Sigmoid colon (tissue), 7 donors: ENCODE measurements around the gene PTPRU. TPM values are rescaled to one million over a fixed set of nuclear protein-coding genes. Genes with fewer than 3 reads are reported as not detected.

Experiments used
- DNase-seq: peaks from one replicate; pipeline ENCODE4 v3.0.0-alpha.2; 2019
- H3K27ac ChIP-seq, 4 donors: fragments of 200-600 bp; sonication (generic); one replicate each; pipeline ENCODE4 v1.5.1; 2016 to 2019; ENCODE audit warnings: mild to moderate bottlenecking in 1 of 4
- H3K27me3 ChIP-seq, 3 donors: fragments of 200-600 bp; sonication (generic); one replicate each; pipeline ENCODE4 v1.5.1; 2019; ENCODE audit warnings: mild to moderate bottlenecking in 1 of 3
- H3K36me3 ChIP-seq, 4 donors: fragments of 200-600 bp; sonication (generic); one replicate each; pipeline ENCODE4 v1.5.1; 2016 to 2019
- H3K4me1 ChIP-seq, 4 donors: fragments of 200-600 bp; sonication (generic); one replicate each; pipeline ENCODE4 v1.5.1; 2017 to 2019
- H3K4me3 ChIP-seq, 4 donors: fragments of 200-600 bp; sonication (generic); one replicate each; pipeline ENCODE4 v1.5.1; 2017 to 2019; ENCODE audit warnings: mild to moderate bottlenecking in 2 of 4, moderate library complexity in 1 of 4
- H3K9me3 ChIP-seq, 4 donors: fragments of 200-600 bp in 3 of 4; sonication (generic) in 3 of 4; one replicate each; pipeline versions ENCODE4 v1.5.1 to v1.6.1; 2013 to 2019
- EP300 ChIP-seq, 4 donors: sonication (generic); formaldehyde crosslinking; IDR thresholded peaks; one replicate each; pipeline ENCODE4 v1.6.1; 2017; ENCODE audit warnings: antibody characterized with exemption in 4 of 4
- POLR2A ChIP-seq, 2 donors: fragments of 450-650 bp; IDR thresholded peaks; one replicate each; pipeline ENCODE4 v1.6.1; 2016; ENCODE audit warnings: antibody characterized with exemption in 2 of 2, mild to moderate bottlenecking in 2 of 2, moderate library complexity in 2 of 2
- POLR2AphosphoS5 ChIP-seq, 4 donors: sonication (generic); formaldehyde crosslinking; IDR thresholded peaks; one replicate each; pipeline ENCODE4 v1.6.1; 2017; ENCODE audit warnings: antibody characterized with exemption in 4 of 4
- WGBS, 2 donors: extraction: QIAGEN DNeasy Blood & Tissue Kit; methylation state at CpG; one replicate each; pipeline ENCODE4 v1.1.7; 2013; 5-methylcytosine and 5-hydroxymethylcytosine counted together
- intact Hi-C: fragments of 100-400 bp; cut with DNase I; formaldehyde crosslinking; loops from one replicate; pipeline ENCODE4 v1.15.1; 2023
- polyA plus RNA-seq, 3 donors: library from polyadenylated mRNA; stranded (reverse); fragments of 200-250 nt; gene quantifications; one replicate each; pipeline ENCODE4 v1.2.3, GENCODE V29; 2013
- total RNA-seq, 4 donors: library from RNA; depleted of rRNA; stranded (reverse); fragments of >200 nt; gene quantifications; one replicate each; pipeline ENCODE4 v1.1.0, GENCODE V29; 2016
- TF ChIP-seq, protein P1 (sequence below), 4 experiments: fragments of 450-650 bp in 3 of 4; fragments of 200-600 bp in 1 of 4; IDR thresholded peaks; one replicate each; pipeline ENCODE4 v1.5.1; 2016 to 2019; ENCODE audit warnings: antibody characterized with exemption in 4 of 4, mild to moderate bottlenecking in 3 of 4, moderate library complexity in 2 of 4
- donor health status: healthy with polysubstance abuse.
- donor health status: Bipolar disorder and iron deficiency.
- donor health status: healthy.

Gene PTPRU
- total and polyA plus RNA-seq, 7 donors = 0.92 to 35.7 (median 8.2) TPM

- Histone ChIP-seq H3K4me3 (no peak overlapping the region), H3K9me3 (no peaks in the 10 kb centered on the region), H3K27ac (no peak overlapping the region), H3K36me3 (no peaks in the 10 kb centered on the region), H3K27me3 (peaks cover 0 to 21% (median 0%) of the 10 kb centered on the region in 3 donors), H3K4me1 (no peaks in the 10 kb centered on the region)
- peak; percentile 52 for DNase-seq
- TF ChIP-seq POLR2AphosphoS5 (IDR thresholded peaks at IDR 0.05) = no peak
- TF ChIP-seq, protein P1, sequence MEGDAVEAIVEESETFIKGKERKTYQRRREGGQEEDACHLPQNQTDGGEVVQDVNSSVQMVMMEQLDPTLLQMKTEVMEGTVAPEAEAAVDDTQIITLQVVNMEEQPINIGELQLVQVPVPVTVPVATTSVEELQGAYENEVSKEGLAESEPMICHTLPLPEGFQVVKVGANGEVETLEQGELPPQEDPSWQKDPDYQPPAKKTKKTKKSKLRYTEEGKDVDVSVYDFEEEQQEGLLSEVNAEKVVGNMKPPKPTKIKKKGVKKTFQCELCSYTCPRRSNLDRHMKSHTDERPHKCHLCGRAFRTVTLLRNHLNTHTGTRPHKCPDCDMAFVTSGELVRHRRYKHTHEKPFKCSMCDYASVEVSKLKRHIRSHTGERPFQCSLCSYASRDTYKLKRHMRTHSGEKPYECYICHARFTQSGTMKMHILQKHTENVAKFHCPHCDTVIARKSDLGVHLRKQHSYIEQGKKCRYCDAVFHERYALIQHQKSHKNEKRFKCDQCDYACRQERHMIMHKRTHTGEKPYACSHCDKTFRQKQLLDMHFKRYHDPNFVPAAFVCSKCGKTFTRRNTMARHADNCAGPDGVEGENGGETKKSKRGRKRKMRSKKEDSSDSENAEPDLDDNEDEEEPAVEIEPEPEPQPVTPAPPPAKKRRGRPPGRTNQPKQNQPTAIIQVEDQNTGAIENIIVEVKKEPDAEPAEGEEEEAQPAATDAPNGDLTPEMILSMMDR (IDR thresholded peaks at IDR 0.05) = no peak
- no peak for TF ChIP-seq POLR2A (IDR thresholded peaks at IDR 0.05)
- TF ChIP-seq EP300 (IDR thresholded peaks at IDR 0.05) = no peak
- 41 to 63% methylated on average over 9 of the region's 9 CpGs for WGBS, 2 donors
- intact Hi-C loops = no loop called here
These were observed 108.0 kb downstream of the PTPRU start for GRCh38 chr1:29344336-29344735.

DNA sequence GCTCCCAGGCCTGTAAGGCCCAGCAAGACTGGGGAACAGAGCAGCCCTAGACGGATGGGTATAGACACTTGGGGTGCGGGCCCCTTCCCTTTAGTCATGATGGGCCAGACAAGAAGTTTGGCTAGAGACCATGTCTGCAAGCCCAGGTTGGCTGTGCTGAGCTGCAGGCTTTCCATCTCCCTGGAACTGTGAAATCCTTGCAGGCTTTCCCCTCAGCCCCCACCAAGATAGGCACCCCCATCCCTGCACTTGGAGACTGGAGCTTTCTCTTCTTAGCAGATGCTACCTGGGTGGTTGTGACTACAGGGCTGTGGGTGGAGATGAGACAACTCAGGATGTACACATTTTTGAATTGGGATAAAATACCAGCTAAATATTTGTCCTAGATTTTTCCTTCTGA, 110.3 kb downstream of the PTPRU start:
- intact Hi-C loops = no loop called here
- Histone ChIP-seq H3K4me1 (no peaks in the 10 kb centered on the region), H3K36me3 (no peaks in the 10 kb centered on the region), H3K4me3 (no peak overlapping the region), H3K27ac (no peak overlapping the region), H3K9me3 (no peaks in the 10 kb centered on the region), H3K27me3 (peaks cover 0 to 21% (median 0%) of the 10 kb centered on the region in 3 donors)
- TF ChIP-seq EP300 (IDR thresholded peaks at IDR 0.05) (no peak), POLR2A (IDR thresholded peaks at IDR 0.05) (no peak), POLR2AphosphoS5 (IDR thresholded peaks at IDR 0.05) (no peak)
- TF ChIP-seq, protein P1 (IDR thresholded peaks at IDR 0.05) = no peak
- peak; percentile 53 for DNase-seq
- WGBS, 2 donors = 90 to 93% methylated on average over 2 of the region's 2 CpGs

DNA sequence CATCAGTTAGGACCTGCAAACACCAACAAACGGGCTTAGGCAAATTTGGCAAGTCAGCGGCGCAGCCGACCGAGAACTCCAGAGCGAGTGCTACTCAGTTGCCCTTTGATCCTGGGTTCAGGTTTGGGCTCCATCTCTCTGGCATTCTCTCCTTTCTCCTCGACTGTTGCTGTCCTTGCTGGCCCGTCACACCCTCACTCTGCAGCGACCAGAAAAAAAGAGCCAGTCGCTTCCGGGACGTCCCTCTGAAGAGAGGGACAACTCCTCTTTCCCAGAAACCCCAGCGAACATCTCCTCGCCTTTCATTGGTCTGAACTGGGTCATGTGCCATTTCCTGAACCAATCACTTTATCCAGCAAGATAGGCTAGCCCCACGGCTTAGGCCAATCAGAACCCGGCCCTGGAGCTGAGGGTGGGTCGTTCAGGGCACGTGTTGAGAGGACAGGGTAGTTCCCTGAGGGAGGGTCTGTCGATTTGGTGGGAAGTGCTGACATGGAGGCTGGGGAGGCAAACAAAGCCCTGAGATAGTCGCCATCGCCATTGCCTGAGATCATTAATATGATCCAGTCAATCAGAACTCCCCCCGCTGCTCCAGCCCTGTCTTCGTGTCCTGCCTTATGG, 113.7 kb downstream of the PTPRU start:
- peaks cover 0 to 6% (median 0%) of the 10 kb centered on the region in 3 donors for H3K27me3 ChIP-seq
- H3K9me3 ChIP-seq = no peaks in the 10 kb centered on the region
- no peaks in the 10 kb centered on the region for H3K36me3 ChIP-seq
- no peak for TF ChIP-seq POLR2A (IDR thresholded peaks at IDR 0.05)
- no peak overlapping the region for H3K4me3 ChIP-seq
- no peaks in the 10 kb centered on the region for H3K4me1 ChIP-seq
- 78 to 87% methylated on average over 23 of the region's 23 CpGs for WGBS, 2 donors
- intact Hi-C loops = no loop called here
- no peak overlapping the region for H3K27ac ChIP-seq
- peak; percentile 40 for DNase-seq

DNA sequence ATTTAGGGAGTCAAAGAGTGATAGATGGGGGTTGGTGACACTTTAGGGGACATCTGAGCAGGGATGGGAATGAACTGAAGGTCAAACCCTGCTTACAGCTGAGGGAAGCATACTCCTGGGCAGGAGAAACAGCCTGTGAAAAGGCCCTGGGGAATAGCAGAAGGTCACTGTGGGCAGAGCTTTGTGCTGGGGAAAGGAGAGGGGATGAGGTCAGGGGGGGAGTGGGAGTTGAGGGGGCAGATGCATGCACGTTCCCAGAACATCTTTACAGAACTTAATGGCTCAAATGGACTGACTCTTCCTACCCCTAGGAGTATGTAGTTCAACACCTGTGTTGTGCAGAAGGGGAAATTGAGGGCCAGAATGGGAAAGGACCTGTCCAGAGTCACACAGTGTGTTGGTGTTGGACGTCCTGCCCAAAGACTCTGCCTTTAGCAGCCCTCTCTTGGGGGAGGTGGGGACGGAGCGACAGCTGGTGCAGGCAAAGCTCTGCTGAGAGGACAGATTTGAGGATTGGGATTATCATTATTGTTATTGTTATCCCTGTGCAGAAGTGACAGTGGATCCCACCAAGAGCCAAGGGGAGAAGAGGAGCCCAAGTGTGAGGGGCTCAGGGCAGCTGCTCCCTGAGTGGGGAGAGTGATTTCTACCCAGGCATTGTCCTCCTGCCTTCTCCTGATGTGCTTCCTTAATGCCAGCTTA, 116.5 kb downstream of the PTPRU start:
- intact Hi-C loops = no loop called here
- H3K36me3 ChIP-seq = no peaks in the 10 kb centered on the region
- H3K4me3 ChIP-seq = no peak overlapping the region
- peaks cover 0 to 9% (median 0%) of the 10 kb centered on the region in 3 donors for H3K27me3 ChIP-seq
- H3K27ac ChIP-seq = no peak overlapping the region
- TF ChIP-seq, protein P1 (IDR thresholded peaks at IDR 0.05) = no peak
- TF ChIP-seq POLR2AphosphoS5 (IDR thresholded peaks at IDR 0.05) (no peak), POLR2A (IDR thresholded peaks at IDR 0.05) (no peak), EP300 (IDR thresholded peaks at IDR 0.05) (no peak)
- 77 to 82% methylated on average over 4 of the region's 4 CpGs for WGBS, 2 donors
- H3K4me1 ChIP-seq = no peaks in the 10 kb centered on the region
- no peak for DNase-seq
- no peaks in the 10 kb centered on the region for H3K9me3 ChIP-seq

GRCh38 chr1:29354511-29355098, 118.3 kb downstream of the PTPRU start:
- Histone ChIP-seq H3K4me1 (no peaks in the 10 kb centered on the region), H3K27ac (no peak overlapping the region), H3K27me3 (peaks cover 0 to 9% (median 0%) of the 10 kb centered on the region in 3 donors), H3K4me3 (no peak overlapping the region), H3K36me3 (no peaks in the 10 kb centered on the region), H3K9me3 (no peaks in the 10 kb centered on the region)
- intact Hi-C loops = no loop called here
- WGBS, 2 donors = 70 to 74% methylated on average over 8 of the region's 8 CpGs
- DNase-seq = no peak
- TF ChIP-seq POLR2AphosphoS5 (IDR thresholded peaks at IDR 0.05) = no peak
- TF ChIP-seq EP300 (IDR thresholded peaks at IDR 0.05) = no peak
- TF ChIP-seq, protein P1 (IDR thresholded peaks at IDR 0.05) = no peak
- TF ChIP-seq POLR2A (IDR thresholded peaks at IDR 0.05) = no peak
